TTC549 (cell line): Measurements from ENCODE around the gene PRELID2.
"Not testable (repeated sequence)": the region's sequence is repeated elsewhere in the genome, so short reads cannot be mapped to it uniquely, and the experiment has no call there.

Experiments used
- FAIRE-seq: peaks from 2 replicates; lab custom pipeline; 2012; peaks lifted over from hg19 to GRCh38; lab: Jason Lieb, UNC

The PRELID2 gene

DNA sequence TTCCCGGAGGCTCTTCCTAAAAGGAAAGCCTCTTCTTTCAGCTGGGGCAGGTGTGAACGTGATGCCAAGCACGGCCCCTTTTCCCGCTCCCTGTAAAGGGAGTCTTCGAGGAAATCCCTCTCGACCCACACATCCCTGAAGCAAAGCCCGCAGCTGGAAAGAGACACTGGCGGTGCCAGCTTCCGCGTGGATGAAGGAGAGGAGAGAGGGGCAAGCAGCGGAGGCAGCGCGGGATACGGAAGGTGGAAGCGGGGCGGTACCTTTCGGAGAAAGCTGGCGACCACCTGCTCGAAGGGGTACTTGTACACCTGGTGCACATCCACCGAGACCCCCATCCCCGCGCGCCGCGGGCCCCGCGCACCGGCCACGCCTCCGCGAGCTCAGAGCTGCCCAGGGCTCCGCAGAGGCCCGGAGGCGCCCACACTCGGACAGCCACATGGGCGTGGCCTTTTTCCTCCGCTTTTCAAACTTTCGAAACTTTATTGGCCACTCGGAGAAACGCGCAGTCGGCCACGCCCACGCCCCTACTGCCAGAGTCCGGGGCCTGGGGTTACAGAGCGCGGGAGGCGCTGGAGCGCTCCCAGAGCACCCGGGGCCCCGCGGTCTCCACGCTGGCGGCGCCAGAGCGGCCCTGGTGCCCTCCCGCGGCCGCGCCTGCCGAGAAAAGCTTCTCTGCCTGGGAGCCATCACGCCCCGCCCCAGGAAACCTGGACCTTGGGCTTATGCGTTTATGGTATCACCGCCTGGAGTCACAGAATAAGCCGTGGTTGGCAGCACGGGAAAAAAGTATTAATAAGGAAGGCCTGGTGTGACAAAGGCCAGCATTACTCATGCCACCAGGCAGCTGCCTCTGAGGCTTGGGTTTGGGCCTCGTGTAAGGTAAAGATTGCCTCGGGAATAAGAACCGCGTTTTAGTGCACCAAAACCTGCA lies at the start of gene PRELID2:
Gene PRELID2, minus strand, starts transcription at position 426 of the 931 bp plus-strand sequence. Its CDS starts 91 bp downstream, at position 335.
- FAIRE-seq = no peak

- no peak for FAIRE-seq
Observed at GRCh38 chr5:145874765-145875164, 39.6 kb upstream of the PRELID2 start.

- FAIRE-seq = no peak
Observed at GRCh38 chr5:145872914-145873313, 37.8 kb upstream of the PRELID2 start, which contains the start of gene GRXCR2. Gene GRXCR2 (minus strand): TSS chr5:145873014. CDS start chr5:145872968, 46 bp downstream.

GRCh38 chr5:145872486-145872885 lies 37.3 kb upstream of the PRELID2 start:
- no peak for FAIRE-seq

- no peak for FAIRE-seq
Observed at GRCh38 chr5:145869753-145870152, 34.6 kb upstream of the PRELID2 start.

DNA sequence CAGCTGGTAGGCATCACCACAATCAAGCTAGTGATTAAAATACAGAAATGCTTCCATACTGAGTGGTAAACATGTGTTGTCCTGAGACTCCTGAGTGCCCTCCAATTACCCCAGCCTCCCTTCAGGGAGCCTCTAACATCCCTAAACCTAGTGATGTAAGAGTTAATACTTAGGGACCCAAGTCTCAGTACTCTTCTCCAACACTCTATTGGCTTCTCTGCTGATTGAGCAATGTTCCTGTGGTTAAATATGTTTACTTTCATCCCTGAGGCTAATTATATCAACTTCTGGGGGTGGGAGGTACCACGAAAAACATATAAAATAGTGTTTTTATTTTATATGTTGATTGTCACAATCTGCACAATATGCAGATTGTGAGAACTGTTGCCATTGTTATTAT lies 32.7 kb upstream of the PRELID2 start:
- no peak for FAIRE-seq

GRCh38 chr5:145864432-145864831 lies 29.3 kb upstream of the PRELID2 start:
- not testable (repeated sequence) for FAIRE-seq

DNA sequence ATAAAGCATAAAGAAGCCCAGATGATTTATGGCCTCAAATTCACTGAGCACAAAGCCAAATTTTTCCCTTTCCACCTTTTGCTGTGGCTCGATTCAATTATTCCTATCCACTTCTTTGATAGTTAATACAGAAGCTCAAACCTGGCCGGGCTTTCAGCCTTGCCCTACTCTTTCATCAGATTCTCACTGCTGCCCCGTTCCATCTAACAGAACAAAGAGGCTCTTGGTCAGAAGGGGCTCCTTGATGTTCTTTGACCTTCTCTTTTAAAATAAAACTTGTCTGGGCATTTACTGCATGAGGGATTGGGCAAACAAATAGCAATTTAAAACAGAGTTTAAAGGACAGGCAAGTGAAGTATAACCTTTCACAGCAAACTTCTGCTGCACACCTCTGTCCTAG lies 27.9 kb upstream of the PRELID2 start:
- FAIRE-seq = no peak

DNA sequence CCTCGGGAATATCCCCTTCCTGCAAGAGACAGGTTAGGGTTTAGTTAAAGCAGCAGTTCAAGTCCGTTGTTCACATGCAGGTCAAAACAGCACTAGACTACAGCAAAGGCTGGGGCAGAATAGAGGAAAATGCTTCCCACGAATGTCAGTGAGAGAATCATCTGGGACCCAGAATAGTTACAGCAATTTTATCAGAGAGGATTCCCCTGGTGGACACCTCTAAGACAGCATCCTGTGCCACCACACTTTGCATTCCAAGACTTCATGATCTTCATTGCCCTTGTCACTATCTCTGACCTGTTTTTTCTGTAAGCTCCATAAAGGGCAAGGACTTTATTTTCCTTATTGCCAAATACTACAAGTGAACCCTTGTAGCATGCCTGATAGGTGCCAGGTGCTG lies 24.8 kb upstream of the PRELID2 start:
- FAIRE-seq = no peak

GRCh38 chr5:145859453-145859852 lies 24.3 kb upstream of the PRELID2 start:
- FAIRE-seq = no peak

- no peak for FAIRE-seq
Observed at GRCh38 chr5:145858959-145859358, 23.8 kb upstream of the PRELID2 start.

DNA sequence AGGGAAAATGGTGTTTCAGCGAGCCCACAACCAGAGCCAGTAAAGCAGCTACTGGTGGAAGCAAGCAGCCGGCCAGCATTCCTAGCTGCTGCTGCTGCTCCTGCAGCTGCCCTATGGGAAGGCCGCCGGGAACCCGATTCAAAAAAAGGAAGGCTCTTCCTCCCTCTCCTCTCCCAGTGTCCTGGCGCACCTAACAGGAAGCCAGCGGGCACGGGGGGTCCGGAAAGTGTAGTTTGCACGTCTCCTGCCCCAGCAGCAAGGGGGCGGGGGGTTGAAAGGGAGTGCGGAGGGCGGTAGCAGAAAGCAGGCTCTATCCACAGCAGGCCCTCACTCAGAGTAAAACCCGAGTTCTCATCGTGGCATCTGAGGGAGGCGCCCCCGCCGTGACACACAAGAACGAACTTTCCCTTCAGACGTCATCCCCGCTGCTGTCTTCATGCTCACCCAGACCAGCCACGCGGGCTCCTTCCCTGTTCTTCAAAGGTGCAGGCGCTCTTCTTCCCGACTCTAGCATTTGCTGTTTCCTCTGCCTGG lies 21.2 kb upstream of the PRELID2 start:
- FAIRE-seq = no peak

DNA sequence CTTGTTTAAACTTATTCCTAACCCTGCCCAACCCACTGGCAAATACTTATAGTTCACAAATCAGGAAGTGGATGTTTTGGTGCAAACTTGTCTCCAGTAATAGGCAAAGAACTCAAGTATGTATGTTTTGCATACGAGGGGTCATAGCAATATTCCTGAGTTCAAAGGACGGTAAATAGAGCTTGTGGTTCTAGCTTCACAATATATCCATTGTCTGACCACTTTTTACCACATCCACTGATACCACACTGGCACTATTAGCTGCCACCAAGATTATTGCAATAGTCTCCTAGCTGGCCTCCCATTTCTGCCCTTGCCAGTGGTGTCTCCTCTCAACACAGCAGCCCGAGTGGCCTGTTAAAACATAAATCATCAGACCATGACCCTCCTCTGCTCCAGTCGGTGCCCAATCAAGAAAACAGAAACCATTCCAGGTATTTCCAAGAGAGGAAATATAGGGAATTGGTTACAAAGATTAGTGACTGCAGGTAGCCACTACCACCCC lies 20.7 kb upstream of the PRELID2 start:
- no peak for FAIRE-seq

DNA sequence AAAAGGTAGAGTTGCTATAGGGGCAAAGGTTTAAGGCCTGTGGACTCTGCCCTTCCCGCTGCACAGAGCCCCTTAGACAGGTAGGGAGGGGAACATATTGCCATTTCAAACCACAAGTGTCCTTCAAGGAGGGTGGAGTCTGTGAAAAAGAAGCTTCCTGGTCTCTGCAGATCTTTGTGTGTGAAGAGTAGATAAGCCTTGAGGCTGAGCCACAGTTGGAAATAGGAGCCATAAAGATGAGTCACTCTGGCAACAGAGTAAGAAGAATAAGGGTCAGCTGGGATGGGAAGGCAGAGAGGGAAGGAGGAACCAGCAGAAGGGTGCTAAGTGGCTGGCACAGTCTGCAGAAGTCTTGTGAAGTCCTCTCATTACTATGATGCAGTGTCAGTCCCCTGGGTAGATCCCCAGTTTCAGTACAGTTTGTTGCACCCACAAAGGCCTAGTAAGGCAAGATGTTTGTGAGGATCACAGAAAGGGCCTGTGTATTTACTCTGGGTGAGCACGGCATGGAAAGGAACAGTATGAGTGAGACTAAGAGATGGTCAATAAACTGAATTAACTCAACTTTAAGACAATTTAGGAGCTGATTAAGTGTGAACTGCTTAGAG lies 19.6 kb upstream of the PRELID2 start:
- no peak for FAIRE-seq

- FAIRE-seq = no peak
Observed at GRCh38 chr5:145853781-145854376, 18.7 kb upstream of the PRELID2 start.

DNA sequence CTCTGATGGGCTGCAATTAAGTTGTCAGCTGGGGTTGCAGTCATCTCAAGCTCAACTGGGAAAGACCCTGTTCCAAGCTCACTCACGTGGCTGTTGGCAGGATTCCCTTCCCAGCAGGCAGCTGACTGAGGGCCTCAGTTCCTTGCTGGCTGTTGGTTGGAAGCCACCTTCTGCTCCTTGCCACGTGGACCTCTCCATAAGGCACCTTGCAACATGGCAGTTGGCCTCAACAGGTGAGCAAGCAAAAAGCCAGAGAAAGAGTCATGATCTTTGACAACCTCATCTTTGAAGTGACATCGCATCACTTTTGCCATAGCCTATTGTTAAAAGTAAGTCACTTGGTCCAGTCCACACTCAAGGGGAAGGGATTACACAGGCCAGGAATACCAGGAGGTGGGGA lies 17.8 kb upstream of the PRELID2 start:
- FAIRE-seq = no peak

DNA sequence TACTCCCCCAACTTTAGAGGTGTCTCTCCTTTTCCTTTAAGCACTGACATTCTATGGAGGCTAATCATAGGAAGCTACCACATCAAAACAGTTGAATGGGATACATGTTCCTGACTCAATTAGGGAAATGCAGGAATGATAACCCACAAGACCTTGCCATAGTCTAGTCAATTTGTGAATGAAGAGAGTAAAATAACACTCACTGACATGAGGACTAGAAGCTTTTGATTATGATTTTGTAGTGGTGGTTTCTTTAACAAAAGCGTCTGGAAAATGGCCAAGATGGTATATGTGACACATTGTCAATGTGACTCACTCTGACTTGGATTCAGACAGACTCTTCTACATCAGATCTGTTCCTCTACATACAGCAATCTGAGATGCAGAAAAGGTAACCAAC lies 13.7 kb upstream of the PRELID2 start:
- FAIRE-seq = no peak

GRCh38 chr5:145847499-145848497 lies 12.7 kb upstream of the PRELID2 start:
- FAIRE-seq = no peak

- FAIRE-seq = no peak
Observed at GRCh38 chr5:145846081-145846480, 10.9 kb upstream of the PRELID2 start.

- FAIRE-seq = no peak
Observed at GRCh38 chr5:145841299-145841698, 6.2 kb upstream of the PRELID2 start.

DNA sequence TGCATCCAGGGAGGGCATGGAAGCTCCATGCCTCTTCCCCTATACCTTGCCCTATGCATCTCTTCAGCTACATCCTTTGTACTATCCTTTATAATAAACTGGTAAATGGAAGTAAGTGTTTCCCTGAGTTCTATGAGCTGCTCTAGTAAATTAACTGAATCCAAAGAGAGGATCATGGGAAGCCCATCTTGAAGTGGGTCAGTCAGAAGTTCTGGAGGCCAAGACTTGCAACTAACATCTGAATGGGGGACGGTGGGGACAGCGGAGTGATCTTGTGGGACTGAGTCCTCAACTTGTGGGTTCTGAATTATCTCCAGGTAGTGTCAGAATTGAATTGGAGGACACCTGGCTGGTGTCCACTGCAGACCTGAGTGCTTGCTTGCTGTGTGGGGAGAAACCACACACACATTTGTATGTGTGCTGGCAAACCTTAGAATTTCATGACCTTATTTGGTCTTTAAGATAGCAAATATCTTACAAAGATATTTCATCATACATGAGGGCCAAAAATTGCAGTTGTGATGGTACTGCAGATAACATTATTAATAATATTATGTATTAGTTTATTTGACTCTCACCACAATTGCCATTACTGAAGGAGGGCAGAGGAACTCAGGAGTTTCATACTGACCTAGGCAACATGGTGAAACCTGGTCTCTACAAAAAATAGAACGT lies 5.5 kb upstream of the PRELID2 start:
- FAIRE-seq = no peak
